ENCODE data around the gene MRPS23. TPM values are rescaled to one million over a fixed set of nuclear protein-coding genes. Genes with fewer than 3 reads are reported as not detected.

Gene MRPS23
- total and polyA plus RNA-seq, 4 donors = 15.7 to 44.9 (median 31.6) TPM

DNA sequence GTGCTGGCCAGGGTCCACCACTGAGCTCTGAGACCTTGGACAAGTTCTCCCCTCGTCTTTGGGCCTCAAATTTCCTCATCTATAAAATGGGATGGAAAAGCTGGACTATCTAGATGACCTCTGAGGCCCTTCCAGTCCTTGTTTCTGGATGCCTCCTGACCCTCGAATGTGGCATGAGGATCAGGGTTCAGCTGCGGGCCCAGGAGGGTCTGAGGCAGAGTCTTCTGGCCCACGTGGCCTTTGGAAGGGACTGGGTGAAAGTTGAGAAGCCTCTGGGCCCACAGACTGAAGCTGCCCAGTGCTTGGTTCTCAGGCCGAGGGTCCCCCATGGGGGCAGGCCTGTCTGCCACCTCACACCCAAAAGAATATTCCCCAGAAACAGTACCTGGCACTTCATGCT lies 16.9 kb upstream of the MRPS23 start:
- DNase-seq (no peak), ATAC-seq (ENCODE audit: insufficient read depth, low FRiP score) (no peak)
- Histone ChIP-seq H3K27me3 (ENCODE audit: control insufficient read depth in 3 of 3, insufficient read depth in 3 of 3, low read length in 2 of 3) (no peaks in the 10 kb centered on the region), H3K9me3 (ENCODE audit: control insufficient read depth in 4 of 4, insufficient read depth in 3 of 4, low read length in 3 of 4) (no peaks in the 10 kb centered on the region), H3K27ac (ENCODE audit: low read depth in 1 of 2, low read length in 1 of 2) (no peak overlapping the region), H3K4me1 (ENCODE audit: control insufficient read depth in 5 of 5, insufficient read depth in 5 of 5, low read length in 5 of 5) (peaks cover 0 to 23% (median 14%) of the 10 kb centered on the region in 5 donors), H3K36me3 (ENCODE audit: control insufficient read depth in 4 of 4, insufficient read depth in 4 of 4, low read length in 4 of 4) (peaks cover 0 to 16% (median 5%) of the 10 kb centered on the region in 4 donors), H3K9ac (ENCODE audit: insufficient read depth in 1 of 2, low read length in 2 of 2) (no peak overlapping the region), H3K4me3 (no peak overlapping the region)
- TF ChIP-seq, protein P1, sequence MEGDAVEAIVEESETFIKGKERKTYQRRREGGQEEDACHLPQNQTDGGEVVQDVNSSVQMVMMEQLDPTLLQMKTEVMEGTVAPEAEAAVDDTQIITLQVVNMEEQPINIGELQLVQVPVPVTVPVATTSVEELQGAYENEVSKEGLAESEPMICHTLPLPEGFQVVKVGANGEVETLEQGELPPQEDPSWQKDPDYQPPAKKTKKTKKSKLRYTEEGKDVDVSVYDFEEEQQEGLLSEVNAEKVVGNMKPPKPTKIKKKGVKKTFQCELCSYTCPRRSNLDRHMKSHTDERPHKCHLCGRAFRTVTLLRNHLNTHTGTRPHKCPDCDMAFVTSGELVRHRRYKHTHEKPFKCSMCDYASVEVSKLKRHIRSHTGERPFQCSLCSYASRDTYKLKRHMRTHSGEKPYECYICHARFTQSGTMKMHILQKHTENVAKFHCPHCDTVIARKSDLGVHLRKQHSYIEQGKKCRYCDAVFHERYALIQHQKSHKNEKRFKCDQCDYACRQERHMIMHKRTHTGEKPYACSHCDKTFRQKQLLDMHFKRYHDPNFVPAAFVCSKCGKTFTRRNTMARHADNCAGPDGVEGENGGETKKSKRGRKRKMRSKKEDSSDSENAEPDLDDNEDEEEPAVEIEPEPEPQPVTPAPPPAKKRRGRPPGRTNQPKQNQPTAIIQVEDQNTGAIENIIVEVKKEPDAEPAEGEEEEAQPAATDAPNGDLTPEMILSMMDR (IDR thresholded peaks at IDR 0.05; ENCODE audit: control extremely low read depth, extremely low read depth) = no peak
- 91 to 92% methylated on average over 5 of the region's 5 CpGs for WGBS, 2 donors

DNA sequence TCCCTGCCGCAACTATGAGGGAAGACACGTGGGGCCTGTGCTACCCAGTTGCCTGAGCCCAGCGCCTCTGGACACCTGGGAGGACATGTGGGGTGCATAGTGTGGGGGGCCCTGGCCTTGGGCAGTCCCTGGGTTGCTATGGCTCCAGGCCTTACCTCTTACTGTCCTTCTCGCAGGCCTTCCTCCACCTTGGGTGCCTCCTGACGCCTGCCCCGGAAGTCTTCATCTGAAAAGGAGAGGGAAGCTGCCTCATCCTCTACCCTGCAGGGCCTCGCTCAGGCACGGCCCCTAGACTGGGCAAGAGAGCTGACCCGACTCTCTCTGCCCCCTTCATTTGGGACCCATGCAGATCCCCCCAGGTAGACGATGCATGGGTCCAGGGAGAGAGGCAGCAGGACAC lies 16.5 kb upstream of the MRPS23 start:
- no peaks in the 10 kb centered on the region for H3K27me3 ChIP-seq (ENCODE audit: control insufficient read depth in 3 of 3, insufficient read depth in 3 of 3, low read length in 2 of 3)
- TF ChIP-seq, protein P1 (IDR thresholded peaks at IDR 0.05; ENCODE audit: control extremely low read depth, extremely low read depth) = no peak
- 94 to 95% methylated on average over 10 of the region's 10 CpGs for WGBS, 2 donors
- no peaks in the 10 kb centered on the region for H3K9me3 ChIP-seq (ENCODE audit: control insufficient read depth in 4 of 4, insufficient read depth in 3 of 4, low read length in 3 of 4)
- H3K27ac ChIP-seq (ENCODE audit: low read depth in 1 of 2, low read length in 1 of 2) = no peak overlapping the region
- DNase-seq (no peak), ATAC-seq (ENCODE audit: insufficient read depth, low FRiP score) (no peak)
- H3K9ac ChIP-seq (ENCODE audit: insufficient read depth in 1 of 2, low read length in 2 of 2) = no peak overlapping the region
- peaks cover 0 to 15% (median 5%) of the 10 kb centered on the region in 4 donors for H3K36me3 ChIP-seq (ENCODE audit: control insufficient read depth in 4 of 4, insufficient read depth in 4 of 4, low read length in 4 of 4)
- H3K4me3 ChIP-seq = no peak overlapping the region
- peaks cover 0 to 27% (median 14%) of the 10 kb centered on the region in 5 donors for H3K4me1 ChIP-seq (ENCODE audit: control insufficient read depth in 5 of 5, insufficient read depth in 5 of 5, low read length in 5 of 5)

DNA sequence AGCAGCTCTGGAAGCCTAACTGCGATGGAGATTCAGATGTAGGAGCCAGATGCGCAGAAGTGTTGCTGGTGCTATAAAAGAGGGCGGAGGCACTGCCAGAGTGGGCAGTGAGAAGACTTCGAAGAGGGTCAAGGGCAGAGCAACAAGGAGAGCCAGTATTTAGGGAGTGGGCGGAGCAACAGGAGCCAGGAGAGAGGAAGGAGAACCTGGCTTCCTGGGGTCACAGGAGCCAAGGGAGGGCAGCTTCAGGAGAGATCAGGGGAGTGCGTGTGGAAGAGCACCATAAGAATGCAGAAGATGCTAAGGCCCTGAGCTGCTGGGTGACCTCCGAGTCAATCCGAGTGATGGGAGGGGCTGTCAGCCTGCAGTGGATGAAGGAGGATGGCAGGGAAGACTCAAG lies 14.4 kb upstream of the MRPS23 start:
- peaks cover 0 to 37% (median 22%) of the 10 kb centered on the region in 5 donors for H3K4me1 ChIP-seq (ENCODE audit: control insufficient read depth in 5 of 5, insufficient read depth in 5 of 5, low read length in 5 of 5)
- ATAC-seq (ENCODE audit: insufficient read depth, low FRiP score) (no peak), DNase-seq (no peak)
- H3K36me3 ChIP-seq (ENCODE audit: control insufficient read depth in 4 of 4, insufficient read depth in 4 of 4, low read length in 4 of 4) = peaks cover 0 to 11% (median 5%) of the 10 kb centered on the region in 4 donors
- H3K9me3 ChIP-seq (ENCODE audit: control insufficient read depth in 4 of 4, insufficient read depth in 3 of 4, low read length in 3 of 4) = no peaks in the 10 kb centered on the region
- TF ChIP-seq, protein P1 (IDR thresholded peaks at IDR 0.05; ENCODE audit: control extremely low read depth, extremely low read depth) = no peak
- WGBS, 2 donors = 89 to 90% methylated on average over 8 of the region's 8 CpGs
- H3K4me3 ChIP-seq = no peak overlapping the region
- H3K27me3 ChIP-seq (ENCODE audit: control insufficient read depth in 3 of 3, insufficient read depth in 3 of 3, low read length in 2 of 3) = no peaks in the 10 kb centered on the region
- no peak overlapping the region for H3K27ac ChIP-seq (ENCODE audit: low read depth in 1 of 2, low read length in 1 of 2)
- H3K9ac ChIP-seq (ENCODE audit: insufficient read depth in 1 of 2, low read length in 2 of 2) = no peak overlapping the region
